Suprapubic skin (tissue), 4 donors: ENCODE measurements around the gene CSMD2. TPM values are rescaled to one million over a fixed set of nuclear protein-coding genes. Genes with fewer than 3 reads are reported as not detected.

ENCODE experiments used
- DNase-seq, 2 donors: peaks; one replicate each; pipeline ENCODE4 v3.0.0-alpha.2; 2019; ENCODE audit warnings: low spot score in 2 of 2
- H3K27ac ChIP-seq: fragments of 200-600 bp; sonication (generic); one replicate; pipeline ENCODE4 v1.5.1; 2019
- H3K27me3 ChIP-seq: fragments of 200-600 bp; sonication (generic); one replicate; pipeline ENCODE4 v1.5.1; 2019
- H3K36me3 ChIP-seq: fragments of 200-600 bp; sonication (generic); one replicate; pipeline ENCODE4 v1.5.1; 2019
- H3K4me1 ChIP-seq: fragments of 200-600 bp; sonication (generic); one replicate; pipeline ENCODE4 v1.5.1; 2019
- H3K4me3 ChIP-seq: fragments of 200-600 bp; sonication (generic); one replicate; pipeline ENCODE4 v1.5.1; 2019; ENCODE audit warnings: mild to moderate bottlenecking
- H3K9me3 ChIP-seq: fragments of 200-600 bp; sonication (generic); one replicate; pipeline ENCODE4 v1.5.1; 2019
- EP300 ChIP-seq: sonication (generic); formaldehyde crosslinking; IDR thresholded peaks from one replicate; pipeline ENCODE4 v1.6.1; 2017; ENCODE audit warnings: antibody characterized with exemption
- POLR2A ChIP-seq, 2 donors: fragments of 450-650 bp; IDR thresholded peaks; one replicate each; pipeline ENCODE4 v1.6.1; 2017; ENCODE audit warnings: antibody characterized with exemption in 2 of 2, mild to moderate bottlenecking in 2 of 2, moderate library complexity in 2 of 2
- POLR2AphosphoS5 ChIP-seq, 3 donors: sonication (generic); formaldehyde crosslinking; IDR thresholded peaks; one replicate each; pipeline ENCODE4 v1.6.1; 2017; ENCODE audit warnings: antibody characterized with exemption in 3 of 3
- WGBS: methylation state at CpG from one replicate; pipeline ENCODE4 v1.1.5; 2018; 5-methylcytosine and 5-hydroxymethylcytosine counted together
- total RNA-seq, 4 donors: library from RNA; depleted of rRNA; stranded (reverse); fragments of >200 nt; gene quantifications; one replicate each; pipeline ENCODE4 v1.1.0, GENCODE V29; 2016
- TF ChIP-seq, protein P1 (sequence below), 2 donors: fragments of 200-600 bp in 1 of 2; fragments of 450-650 bp in 1 of 2; sonication (generic) in 1 of 2; IDR thresholded peaks; one replicate each; pipeline ENCODE4 v1.5.1; 2016 to 2019; ENCODE audit warnings: antibody characterized with exemption in 2 of 2, mild to moderate bottlenecking in 1 of 2, moderate library complexity in 1 of 2

CSMD2 gene
- total RNA-seq, 4 donors from 2014 or later = 0.08 to 0.55 (median 0.13) TPM

DNA sequence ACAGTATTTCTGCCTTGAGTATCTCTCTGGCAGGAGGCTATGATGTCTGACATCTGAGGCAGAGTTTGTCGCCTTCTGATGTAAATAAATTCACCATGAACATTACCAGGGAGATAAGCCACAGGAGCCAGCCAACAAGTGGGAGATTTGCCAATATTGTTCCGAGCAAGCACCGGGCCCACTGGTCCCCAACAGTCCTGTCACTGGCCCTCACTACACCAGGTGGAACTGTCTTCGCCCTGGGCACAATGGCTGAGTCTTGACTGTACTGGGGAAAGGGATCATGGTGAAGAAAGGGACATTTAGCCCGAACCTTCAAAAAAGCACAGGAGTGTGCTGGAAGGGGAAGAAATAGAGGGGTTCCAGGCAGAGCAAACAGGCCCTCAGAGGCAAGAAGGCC, 243.7 kb downstream of the CSMD2 start:
- Histone ChIP-seq H3K9me3 (no peaks in the 10 kb centered on the region), H3K27ac (no peak overlapping the region), H3K36me3 (no peaks in the 10 kb centered on the region), H3K4me1 (no peaks in the 10 kb centered on the region), H3K27me3 (no peaks in the 10 kb centered on the region), H3K4me3 (no peak overlapping the region)
- TF ChIP-seq, protein P1, sequence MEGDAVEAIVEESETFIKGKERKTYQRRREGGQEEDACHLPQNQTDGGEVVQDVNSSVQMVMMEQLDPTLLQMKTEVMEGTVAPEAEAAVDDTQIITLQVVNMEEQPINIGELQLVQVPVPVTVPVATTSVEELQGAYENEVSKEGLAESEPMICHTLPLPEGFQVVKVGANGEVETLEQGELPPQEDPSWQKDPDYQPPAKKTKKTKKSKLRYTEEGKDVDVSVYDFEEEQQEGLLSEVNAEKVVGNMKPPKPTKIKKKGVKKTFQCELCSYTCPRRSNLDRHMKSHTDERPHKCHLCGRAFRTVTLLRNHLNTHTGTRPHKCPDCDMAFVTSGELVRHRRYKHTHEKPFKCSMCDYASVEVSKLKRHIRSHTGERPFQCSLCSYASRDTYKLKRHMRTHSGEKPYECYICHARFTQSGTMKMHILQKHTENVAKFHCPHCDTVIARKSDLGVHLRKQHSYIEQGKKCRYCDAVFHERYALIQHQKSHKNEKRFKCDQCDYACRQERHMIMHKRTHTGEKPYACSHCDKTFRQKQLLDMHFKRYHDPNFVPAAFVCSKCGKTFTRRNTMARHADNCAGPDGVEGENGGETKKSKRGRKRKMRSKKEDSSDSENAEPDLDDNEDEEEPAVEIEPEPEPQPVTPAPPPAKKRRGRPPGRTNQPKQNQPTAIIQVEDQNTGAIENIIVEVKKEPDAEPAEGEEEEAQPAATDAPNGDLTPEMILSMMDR (IDR thresholded peaks at IDR 0.05) = no peak
- no peak for TF ChIP-seq EP300
- 92% methylated on average over 5 of the region's 5 CpGs for WGBS
- no peak for DNase-seq

DNA sequence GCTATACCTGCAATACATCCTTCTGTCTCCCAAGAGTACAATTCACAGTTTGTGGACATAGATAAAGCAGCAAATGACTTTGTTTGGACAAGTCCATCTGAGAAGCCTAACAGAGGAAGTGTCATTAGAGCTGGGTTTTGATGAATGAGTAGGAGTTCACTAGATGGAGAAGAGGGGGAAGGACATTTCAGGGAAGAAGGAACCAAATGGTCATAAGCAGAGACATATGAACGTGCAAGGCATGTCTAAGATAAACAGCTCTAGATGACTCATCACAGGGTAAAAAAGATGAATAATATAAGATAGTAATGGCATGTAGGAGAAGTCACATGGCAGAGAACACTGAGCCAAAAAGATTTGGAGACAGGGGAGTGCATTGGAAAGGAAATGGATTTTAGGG, 246.7 kb downstream of the CSMD2 start:
- TF ChIP-seq EP300 (no peak), POLR2AphosphoS5 (IDR thresholded peaks at IDR 0.05) (no peak), POLR2A (IDR thresholded peaks at IDR 0.05) (no peak)
- TF ChIP-seq, protein P1 (IDR thresholded peaks at IDR 0.05) = no peak
- 26% methylated on average over 1 of the region's 1 CpG for WGBS
- H3K9me3 ChIP-seq = no peaks in the 10 kb centered on the region
- no peak overlapping the region for H3K27ac ChIP-seq
- no peak for DNase-seq
- H3K4me3 ChIP-seq = no peak overlapping the region
- no peaks in the 10 kb centered on the region for H3K4me1 ChIP-seq
- H3K36me3 ChIP-seq = no peaks in the 10 kb centered on the region
- H3K27me3 ChIP-seq = no peaks in the 10 kb centered on the region

DNA sequence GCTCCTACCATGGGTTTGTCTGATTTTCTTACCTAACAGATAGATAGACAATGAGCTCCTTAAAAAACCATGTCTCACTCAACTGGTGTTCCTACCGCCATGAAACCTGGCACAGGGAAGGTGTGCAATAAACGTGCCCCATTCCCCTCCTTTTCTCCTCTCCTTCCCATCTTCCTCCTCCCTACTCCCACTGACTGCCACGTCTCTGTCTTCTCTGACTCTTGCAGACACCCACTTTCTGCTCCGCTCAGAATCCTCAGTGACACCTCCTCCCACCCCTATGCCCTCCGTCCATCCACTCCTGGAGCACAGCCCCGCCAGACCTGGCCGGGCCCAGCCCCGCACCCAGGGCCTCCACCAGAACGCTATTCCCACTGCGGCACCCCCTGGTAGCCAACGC, 248.2 kb downstream of the CSMD2 start:
- Histone ChIP-seq H3K4me1 (no peaks in the 10 kb centered on the region), H3K9me3 (no peaks in the 10 kb centered on the region), H3K4me3 (no peak overlapping the region), H3K36me3 (no peaks in the 10 kb centered on the region), H3K27ac (no peak overlapping the region), H3K27me3 (peaks cover 4% of the 10 kb centered on the region)
- WGBS = 89% methylated on average over 11 of the region's 11 CpGs
- no peak for DNase-seq
- TF ChIP-seq POLR2AphosphoS5 (IDR thresholded peaks at IDR 0.05) = no peak
- no peak for TF ChIP-seq POLR2A (IDR thresholded peaks at IDR 0.05)
- TF ChIP-seq, protein P1 (IDR thresholded peaks at IDR 0.05) = no peak
- no peak for TF ChIP-seq EP300

DNA sequence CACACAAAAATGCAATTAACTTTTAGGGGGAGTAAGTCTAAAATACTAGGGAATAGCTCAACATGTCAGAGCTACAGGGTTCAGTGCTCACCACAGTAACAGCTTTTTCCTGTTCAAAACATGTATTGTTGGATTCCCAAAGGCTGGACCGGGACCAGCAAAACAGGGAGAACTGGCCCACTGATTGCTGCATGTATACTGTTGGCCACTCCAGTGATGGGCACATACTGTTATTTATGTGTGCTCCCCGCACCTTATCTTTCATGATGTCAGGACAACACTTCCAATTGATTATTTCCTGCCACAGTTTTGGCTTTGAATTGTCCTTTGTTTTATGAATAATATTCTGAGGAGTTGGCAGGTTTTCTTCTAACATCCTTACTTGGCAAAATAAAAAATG, 250.5 kb downstream of the CSMD2 start:
- Histone ChIP-seq H3K4me1 (no peaks in the 10 kb centered on the region), H3K27me3 (peaks cover 4% of the 10 kb centered on the region), H3K4me3 (no peak overlapping the region), H3K36me3 (no peaks in the 10 kb centered on the region), H3K27ac (no peak overlapping the region), H3K9me3 (no peaks in the 10 kb centered on the region)
- TF ChIP-seq POLR2AphosphoS5 (IDR thresholded peaks at IDR 0.05) (no peak), POLR2A (IDR thresholded peaks at IDR 0.05) (no peak)
- TF ChIP-seq, protein P1 (IDR thresholded peaks at IDR 0.05) = no peak
- WGBS = 59% methylated on average over 2 of the region's 2 CpGs
- no peak for DNase-seq

DNA sequence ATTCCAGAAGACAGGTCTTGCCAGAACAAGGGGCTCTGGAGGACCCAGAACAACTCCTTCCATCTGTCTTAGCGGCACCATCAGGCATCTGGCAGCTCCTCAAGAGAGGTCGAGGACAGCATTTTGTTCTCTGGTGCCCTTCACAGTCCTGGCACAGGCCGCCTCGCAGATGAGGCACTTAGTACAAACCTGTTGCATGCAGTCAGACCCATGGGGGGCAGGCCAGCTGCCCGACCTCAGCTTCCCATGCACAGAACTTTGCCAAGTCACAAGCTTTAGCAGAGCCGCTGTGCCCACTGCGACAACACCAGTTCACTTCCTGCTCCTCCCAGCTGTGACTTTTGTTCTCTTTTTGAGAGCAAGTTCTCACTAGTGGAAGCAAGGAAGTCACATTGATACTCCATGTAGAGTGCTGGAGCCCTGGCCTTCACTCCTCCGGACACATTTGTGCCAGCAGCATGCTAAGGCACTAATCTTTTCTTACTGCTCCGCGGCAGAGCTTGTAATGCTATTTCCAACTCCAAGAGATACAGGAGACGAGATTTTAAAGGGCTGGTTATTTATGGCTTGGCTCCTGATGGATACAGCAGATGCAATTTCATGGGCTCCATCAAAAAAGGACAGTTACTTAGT, 256.6 kb downstream of the CSMD2 start:
- H3K4me3 ChIP-seq = no peak overlapping the region
- H3K4me1 ChIP-seq = no peaks in the 10 kb centered on the region
- H3K27ac ChIP-seq = no peak overlapping the region
- DNase-seq = no peak
- H3K36me3 ChIP-seq = no peaks in the 10 kb centered on the region
- TF ChIP-seq POLR2A (IDR thresholded peaks at IDR 0.05) (no peak), EP300 (no peak), POLR2AphosphoS5 (IDR thresholded peaks at IDR 0.05) (no peak)
- TF ChIP-seq, protein P1 (IDR thresholded peaks at IDR 0.05) = no peak
- 81% methylated on average over 11 of the region's 11 CpGs for WGBS
- peaks cover 4% of the 10 kb centered on the region for H3K27me3 ChIP-seq
- no peaks in the 10 kb centered on the region for H3K9me3 ChIP-seq
